ENCODE measurements around the gene AFAP1L2.

DNA sequence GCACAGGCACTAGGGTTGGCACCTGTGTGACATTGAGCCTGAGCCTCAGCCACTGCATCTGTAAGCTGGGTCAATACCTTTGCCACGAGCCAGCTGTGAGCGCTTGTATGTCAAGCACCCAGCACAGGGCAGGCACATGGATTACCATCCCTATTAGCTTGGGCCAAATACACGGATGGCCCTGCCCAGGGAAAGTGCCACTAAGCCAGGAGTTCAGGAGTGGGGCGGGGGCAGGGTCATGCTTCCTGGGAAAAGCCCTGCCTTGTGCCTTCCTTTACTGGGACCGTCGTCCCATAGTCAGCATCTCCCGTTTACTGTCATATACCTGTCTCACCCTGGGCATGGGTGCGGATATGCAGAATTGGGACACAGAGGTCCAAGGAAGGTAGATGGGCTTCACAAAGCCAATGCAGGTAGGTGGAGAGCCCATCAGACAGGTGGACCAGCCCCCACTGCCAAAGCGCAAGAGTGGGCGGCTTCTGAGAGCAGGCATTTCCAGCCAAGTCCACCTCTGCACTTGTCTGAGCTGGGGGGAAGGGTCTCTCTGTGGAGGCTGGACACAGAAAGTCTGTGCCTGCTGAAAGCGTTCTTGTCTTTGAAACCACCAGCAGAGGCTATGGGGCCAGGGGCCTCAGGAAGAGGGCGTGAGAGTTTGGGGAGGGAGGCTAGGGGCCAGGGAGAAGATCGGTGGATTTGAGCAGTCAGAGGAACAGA lies 92.6 kb downstream of the AFAP1L2 start:
- TF ChIP-seq, protein P1, sequence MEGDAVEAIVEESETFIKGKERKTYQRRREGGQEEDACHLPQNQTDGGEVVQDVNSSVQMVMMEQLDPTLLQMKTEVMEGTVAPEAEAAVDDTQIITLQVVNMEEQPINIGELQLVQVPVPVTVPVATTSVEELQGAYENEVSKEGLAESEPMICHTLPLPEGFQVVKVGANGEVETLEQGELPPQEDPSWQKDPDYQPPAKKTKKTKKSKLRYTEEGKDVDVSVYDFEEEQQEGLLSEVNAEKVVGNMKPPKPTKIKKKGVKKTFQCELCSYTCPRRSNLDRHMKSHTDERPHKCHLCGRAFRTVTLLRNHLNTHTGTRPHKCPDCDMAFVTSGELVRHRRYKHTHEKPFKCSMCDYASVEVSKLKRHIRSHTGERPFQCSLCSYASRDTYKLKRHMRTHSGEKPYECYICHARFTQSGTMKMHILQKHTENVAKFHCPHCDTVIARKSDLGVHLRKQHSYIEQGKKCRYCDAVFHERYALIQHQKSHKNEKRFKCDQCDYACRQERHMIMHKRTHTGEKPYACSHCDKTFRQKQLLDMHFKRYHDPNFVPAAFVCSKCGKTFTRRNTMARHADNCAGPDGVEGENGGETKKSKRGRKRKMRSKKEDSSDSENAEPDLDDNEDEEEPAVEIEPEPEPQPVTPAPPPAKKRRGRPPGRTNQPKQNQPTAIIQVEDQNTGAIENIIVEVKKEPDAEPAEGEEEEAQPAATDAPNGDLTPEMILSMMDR (IDR thresholded peaks at IDR 0.05; ENCODE audit: low read length), result no peak
- TF ChIP-seq EZH2 (optimal IDR thresholded peaks at IDR 0.05; ENCODE audit: low read depth, low read length), result no peak
